ENCODE data around the gene IFNA1. TPM values are rescaled to one million over a fixed set of nuclear protein-coding genes. Genes with fewer than 3 reads are reported as not detected.
A peak's percentile ranks its signal among the peaks of the same experiment; 100 is the strongest.

Gene IFNA1
- total and polyA plus RNA-seq, 7 experiments from 2014 or later: not detected

DNA sequence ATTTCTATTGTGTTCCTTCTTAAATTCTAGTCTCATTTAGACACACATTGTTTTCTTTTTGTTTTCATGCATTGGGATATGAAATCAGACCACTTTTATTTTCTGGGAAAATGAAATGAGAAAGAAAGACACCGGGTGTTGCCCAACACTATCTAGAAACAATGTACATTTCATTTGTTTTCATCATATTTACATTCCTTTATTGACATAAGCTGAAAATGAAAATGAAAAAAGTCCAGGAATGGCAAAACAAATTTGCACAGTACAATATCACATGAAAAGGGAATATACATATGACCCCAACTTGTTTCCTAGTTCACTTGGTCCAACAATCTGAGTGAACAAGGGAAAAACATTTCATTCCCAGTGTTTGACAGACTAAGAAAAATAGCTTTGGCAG is 21.1 kb downstream of the IFNA1 start:
- intact Hi-C loops (cut with micrococcal nuclease): no loop called here
- Histone ChIP-seq H3K36me3 (ENCODE audit: control insufficient read depth in 2 of 3, insufficient read depth in 3 of 3, low read length in 3 of 3) (no peaks in the 10 kb centered on the region), H3K4me1 (ENCODE audit: control insufficient read depth in 2 of 2, insufficient read depth in 2 of 2, low read length in 2 of 2) (no peaks in the 10 kb centered on the region), H3K4me3 (ENCODE audit: low read length) (no peak overlapping the region), H3K27me3 (ENCODE audit: control insufficient read depth in 2 of 2, insufficient read depth in 2 of 2, low read length in 2 of 2) (no peaks in the 10 kb centered on the region), H3K9me3 (ENCODE audit: control insufficient read depth in 2 of 3, low read length in 3 of 3) (no peaks in the 10 kb centered on the region), H3K27ac (ENCODE audit: low read depth, low read length) (no peak overlapping the region)
- ATAC-seq: no peak
- DNase-seq: no peak
- peaks cover 0 to 4% (median 0%) of the 10 kb centered on the region in 7 donors for H3K4me1 Mint-ChIP-seq
- ChIA-PET CTCF (interaction anchor here (1.0 to 1.1 kb wide), 2 partner anchors 247 to 266 kb away, joined by 3 to 5 read pairs; no protein-coding TSS in a partner anchor), POLR2A (no interaction called here)
- no peak overlapping the region for H3K27ac Mint-ChIP-seq
- H3K36me3 Mint-ChIP-seq: peaks cover 0 to 5% (median 0%) of the 10 kb centered on the region in 5 donors
- peaks cover 0 to 26% (median 11%) of the 10 kb centered on the region in 11 donors for H3K9me3 Mint-ChIP-seq
- H3K27me3 Mint-ChIP-seq: peaks cover 5 to 53% (median 14%) of the 10 kb centered on the region in 5 donors
- no peak overlapping the region for H3K4me3 Mint-ChIP-seq

DNA sequence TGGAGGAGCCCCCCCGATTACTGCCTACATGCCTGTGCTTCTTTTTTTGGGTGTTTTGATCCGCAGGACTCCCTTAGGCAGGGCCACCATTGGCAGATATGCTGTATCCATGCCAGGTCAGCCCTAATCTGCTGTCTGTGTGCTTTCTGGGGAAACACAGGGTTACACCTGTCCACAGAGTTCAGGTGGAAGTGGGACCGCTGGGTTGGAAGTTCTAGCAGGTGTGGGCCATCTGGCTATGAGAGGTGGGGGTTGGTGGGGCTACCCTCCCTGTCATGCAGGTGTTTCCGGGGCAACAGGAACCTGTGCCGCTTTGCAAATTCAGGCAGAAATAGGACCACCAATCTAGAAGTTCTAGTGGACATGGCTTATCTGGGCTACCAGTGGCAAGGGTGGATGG is 24.9 kb downstream of the IFNA1 start:
- Histone ChIP-seq H3K9me3 (ENCODE audit: control insufficient read depth in 2 of 3, low read length in 3 of 3) (no peaks in the 10 kb centered on the region), H3K4me1 (ENCODE audit: control insufficient read depth in 2 of 2, insufficient read depth in 2 of 2, low read length in 2 of 2) (no peaks in the 10 kb centered on the region), H3K4me3 (ENCODE audit: low read length) (no peak overlapping the region), H3K27ac (ENCODE audit: low read depth, low read length) (no peak overlapping the region), H3K27me3 (ENCODE audit: control insufficient read depth in 2 of 2, insufficient read depth in 2 of 2, low read length in 2 of 2) (no peaks in the 10 kb centered on the region), H3K36me3 (ENCODE audit: control insufficient read depth in 2 of 3, insufficient read depth in 3 of 3, low read length in 3 of 3) (no peaks in the 10 kb centered on the region)
- intact Hi-C loops (cut with micrococcal nuclease): loop anchor here in 1 of 2 donors (5.0 kb wide), 1 partner anchor 268 kb away; no protein-coding TSS in a partner anchor
- Mint-ChIP-seq H3K27me3 (peaks cover 4 to 44% (median 5%) of the 10 kb centered on the region in 5 donors), H3K27ac (no peak overlapping the region), H3K9me3 (peaks cover 0 to 26% (median 11%) of the 10 kb centered on the region in 11 donors), H3K36me3 (peaks cover 0 to 5% (median 0%) of the 10 kb centered on the region in 5 donors), H3K4me1 (peaks cover 0 to 4% (median 0%) of the 10 kb centered on the region in 7 donors), H3K4me3 (no peak overlapping the region)
- DNase-seq (no peak), ATAC-seq (no peak)
- POLR2A ChIA-PET: no interaction called here
- CTCF ChIA-PET: interaction anchor here (0.9 to 2.5 kb wide), 13 partner anchors 9 to 329 kb away, joined by 3 to 33 read pairs (median 7); no protein-coding TSS in a partner anchor

- Mint-ChIP-seq H3K27me3 (peaks cover under 1 to 37% (median 4%) of the 10 kb centered on the region in 5 donors), H3K4me1 (peaks cover 0 to 4% (median 0%) of the 10 kb centered on the region in 7 donors), H3K4me3 (no peak overlapping the region), H3K27ac (no peak overlapping the region), H3K9me3 (peaks cover 0 to 26% (median 11%) of the 10 kb centered on the region in 11 donors), H3K36me3 (peaks cover 0 to 5% (median 0%) of the 10 kb centered on the region in 5 donors)
- peak; percentile 85 for ATAC-seq
- Histone ChIP-seq H3K4me1 (ENCODE audit: control insufficient read depth in 2 of 2, insufficient read depth in 2 of 2, low read length in 2 of 2) (no peaks in the 10 kb centered on the region), H3K27me3 (ENCODE audit: control insufficient read depth in 2 of 2, insufficient read depth in 2 of 2, low read length in 2 of 2) (no peaks in the 10 kb centered on the region), H3K4me3 (ENCODE audit: low read length) (no peak overlapping the region), H3K9me3 (ENCODE audit: control insufficient read depth in 2 of 3, low read length in 3 of 3) (no peaks in the 10 kb centered on the region), H3K27ac (ENCODE audit: low read depth, low read length) (no peak overlapping the region), H3K36me3 (ENCODE audit: control insufficient read depth in 2 of 3, insufficient read depth in 3 of 3, low read length in 3 of 3) (no peaks in the 10 kb centered on the region)
- DNase-seq: peak in 7 of 9 donors; percentile 37 to 67 (median 59)
- POLR2A ChIA-PET: interaction anchor here (0.7 kb wide), 1 partner anchor 319 kb away, joined by 3 read pairs; no protein-coding TSS in a partner anchor
- intact Hi-C loops (cut with micrococcal nuclease): loop anchor here (1.0 to 5.0 kb wide), 5 partner anchors 93 to 323 kb away; no protein-coding TSS in a partner anchor
- CTCF ChIA-PET: interaction anchor here (0.6 to 2.5 kb wide), 24 partner anchors 9 to 572 kb away, joined by 3 to 33 read pairs (median 4); no protein-coding TSS in a partner anchor
Observed at GRCh38 chr9:21465859-21466518, 25.8 kb downstream of the IFNA1 start.

- no peak overlapping the region for H3K27ac Mint-ChIP-seq
- Histone ChIP-seq H3K27ac (ENCODE audit: low read depth, low read length) (no peak overlapping the region), H3K27me3 (ENCODE audit: control insufficient read depth in 2 of 2, insufficient read depth in 2 of 2, low read length in 2 of 2) (peaks cover 0 to 2% of the 10 kb centered on the region in 2 donors), H3K4me1 (ENCODE audit: control insufficient read depth in 2 of 2, insufficient read depth in 2 of 2, low read length in 2 of 2) (no peaks in the 10 kb centered on the region), H3K4me3 (ENCODE audit: low read length) (no peak overlapping the region), H3K9me3 (ENCODE audit: control insufficient read depth in 2 of 3, low read length in 3 of 3) (no peaks in the 10 kb centered on the region), H3K36me3 (ENCODE audit: control insufficient read depth in 2 of 3, insufficient read depth in 3 of 3, low read length in 3 of 3) (no peaks in the 10 kb centered on the region)
- peaks cover 0 to 26% (median 5%) of the 10 kb centered on the region in 5 donors for H3K27me3 Mint-ChIP-seq
- intact Hi-C loops (cut with micrococcal nuclease): no loop called here
- no peak for ATAC-seq
- no peaks in the 10 kb centered on the region for H3K36me3 Mint-ChIP-seq
- ChIA-PET CTCF (interaction anchor here (3.3 kb wide), 1 partner anchor 319 kb away, joined by 17 read pairs; no protein-coding TSS in a partner anchor), POLR2A (no interaction called here)
- DNase-seq: no peak
- H3K4me3 Mint-ChIP-seq: no peak overlapping the region
- H3K9me3 Mint-ChIP-seq: no peaks in the 10 kb centered on the region
- peaks cover 0 to 4% (median 0%) of the 10 kb centered on the region in 7 donors for H3K4me1 Mint-ChIP-seq
Observed at GRCh38 chr9:21470126-21470525, 29.9 kb downstream of the IFNA1 start.

DNA sequence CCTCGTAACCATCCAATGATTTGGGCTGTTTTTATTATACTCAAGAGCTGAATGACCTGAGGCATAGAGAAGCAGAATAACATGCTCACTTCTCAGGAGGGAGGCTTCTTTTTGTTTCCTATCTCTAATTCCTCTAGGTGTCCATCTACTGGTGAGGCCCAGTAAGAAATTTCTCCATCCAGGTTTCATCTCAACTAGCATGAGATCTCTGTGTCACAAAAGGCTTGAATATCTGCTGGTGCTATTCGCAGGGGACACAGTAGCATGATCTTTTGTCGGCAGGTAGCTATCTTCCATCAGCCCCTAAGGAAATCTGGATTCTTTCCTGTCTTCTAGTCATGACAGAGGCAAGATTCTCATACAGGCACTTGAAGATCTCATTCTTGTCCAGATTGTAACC is 33.0 kb downstream of the IFNA1 start:
- ATAC-seq: no peak
- H3K9me3 Mint-ChIP-seq: no peaks in the 10 kb centered on the region
- ChIA-PET CTCF (interaction anchor here (1.0 kb wide), 1 partner anchor 318 kb away, joined by 3 read pairs; no protein-coding TSS in a partner anchor), POLR2A (no interaction called here)
- intact Hi-C loops (cut with micrococcal nuclease): no loop called here
- H3K36me3 Mint-ChIP-seq: peaks cover 0 to 5% (median 0%) of the 10 kb centered on the region in 5 donors
- peaks cover 0 to 14% (median 5%) of the 10 kb centered on the region in 5 donors for H3K27me3 Mint-ChIP-seq
- Histone ChIP-seq H3K4me1 (ENCODE audit: control insufficient read depth in 2 of 2, insufficient read depth in 2 of 2, low read length in 2 of 2) (no peaks in the 10 kb centered on the region), H3K36me3 (ENCODE audit: control insufficient read depth in 2 of 3, insufficient read depth in 3 of 3, low read length in 3 of 3) (no peaks in the 10 kb centered on the region), H3K27me3 (ENCODE audit: control insufficient read depth in 2 of 2, insufficient read depth in 2 of 2, low read length in 2 of 2) (peaks cover 0 to 3% of the 10 kb centered on the region in 2 donors), H3K4me3 (ENCODE audit: low read length) (no peak overlapping the region), H3K9me3 (ENCODE audit: control insufficient read depth in 2 of 3, low read length in 3 of 3) (no peaks in the 10 kb centered on the region), H3K27ac (ENCODE audit: low read depth, low read length) (no peak overlapping the region)
- no peak for DNase-seq
- no peaks in the 10 kb centered on the region for H3K4me1 Mint-ChIP-seq
- H3K27ac Mint-ChIP-seq: no peak overlapping the region
- H3K4me3 Mint-ChIP-seq: no peak overlapping the region

DNA sequence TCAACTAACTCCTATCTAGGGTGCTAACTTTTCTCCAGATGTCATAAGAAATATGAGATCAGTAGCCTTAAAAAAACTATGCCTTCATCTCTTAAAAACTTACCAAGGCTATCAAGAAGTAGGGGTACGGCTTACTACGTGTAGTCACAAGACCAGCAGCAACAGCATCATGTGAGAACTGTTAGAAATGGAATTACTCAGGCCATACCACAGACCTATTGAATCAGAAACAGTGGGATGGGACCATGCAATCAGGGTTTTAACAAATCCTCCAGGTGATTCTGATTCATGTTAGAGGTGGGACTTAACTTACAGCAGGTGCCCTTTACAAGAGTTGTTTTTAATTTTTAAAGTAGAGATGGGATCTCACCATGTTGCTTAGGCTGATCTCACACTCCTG is 37.2 kb downstream of the IFNA1 start:
- H3K27ac ChIP-seq (ENCODE audit: low read depth, low read length): no peak overlapping the region
- intact Hi-C loops (cut with micrococcal nuclease): no loop called here
- Mint-ChIP-seq H3K27ac (no peak overlapping the region), H3K9me3 (no peaks in the 10 kb centered on the region), H3K27me3 (peaks cover 0 to 11% (median 5%) of the 10 kb centered on the region in 5 donors), H3K4me3 (no peak overlapping the region), H3K36me3 (peaks cover 0 to 5% (median 0%) of the 10 kb centered on the region in 5 donors), H3K4me1 (no peaks in the 10 kb centered on the region)
- DNase-seq: no peak
- no peaks in the 10 kb centered on the region for H3K4me1 ChIP-seq (ENCODE audit: control insufficient read depth in 2 of 2, insufficient read depth in 2 of 2, low read length in 2 of 2)
- peaks cover 0 to 3% of the 10 kb centered on the region in 2 donors for H3K27me3 ChIP-seq (ENCODE audit: control insufficient read depth in 2 of 2, insufficient read depth in 2 of 2, low read length in 2 of 2)
- H3K4me3 ChIP-seq (ENCODE audit: low read length): no peak overlapping the region
- ChIA-PET CTCF (no interaction called here), POLR2A (no interaction called here)
- ATAC-seq: no peak
- H3K36me3 ChIP-seq (ENCODE audit: control insufficient read depth in 2 of 3, insufficient read depth in 3 of 3, low read length in 3 of 3): no peaks in the 10 kb centered on the region
- H3K9me3 ChIP-seq (ENCODE audit: control insufficient read depth in 2 of 3, low read length in 3 of 3): no peaks in the 10 kb centered on the region

Data from naive thymus-derived CD4-positive, alpha-beta T cell (primary cell).